DMS114 treated with DMSO at 0.1 percent for 48 hours (cell line): Measurements from ENCODE around the gene ASL.
"Not testable (repeated sequence)": the region's sequence is repeated elsewhere in the genome, so short reads cannot be mapped to it uniquely, and the experiment has no call there.

Experiments used
- DNase-seq: peaks from one replicate; lab custom pipeline; 2025; ENCODE audit not compliant: unreplicated experiment; lab: John Stamatoyannopoulos, UW

Gene ASL

DNA sequence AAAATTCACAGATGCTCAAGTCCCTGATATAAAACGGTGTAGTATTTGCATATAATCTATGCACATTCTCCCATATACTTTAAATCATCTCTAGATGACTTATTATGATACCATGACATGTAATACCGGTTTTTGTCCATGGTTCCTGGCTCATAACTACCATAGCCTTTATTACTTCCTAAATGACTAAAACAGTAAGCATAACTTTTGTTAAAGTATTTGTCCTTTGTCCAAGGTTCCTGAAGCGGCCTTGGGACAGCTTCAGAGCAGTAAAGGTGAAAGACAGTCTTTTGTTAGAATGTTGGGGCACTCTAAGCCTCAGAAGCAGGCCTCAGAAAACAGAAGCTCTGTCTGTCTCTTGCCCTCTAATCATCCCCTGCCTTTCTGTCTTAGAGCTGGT lies 43.0 kb downstream of the ASL start:
- DNase-seq, result no peak

DNA sequence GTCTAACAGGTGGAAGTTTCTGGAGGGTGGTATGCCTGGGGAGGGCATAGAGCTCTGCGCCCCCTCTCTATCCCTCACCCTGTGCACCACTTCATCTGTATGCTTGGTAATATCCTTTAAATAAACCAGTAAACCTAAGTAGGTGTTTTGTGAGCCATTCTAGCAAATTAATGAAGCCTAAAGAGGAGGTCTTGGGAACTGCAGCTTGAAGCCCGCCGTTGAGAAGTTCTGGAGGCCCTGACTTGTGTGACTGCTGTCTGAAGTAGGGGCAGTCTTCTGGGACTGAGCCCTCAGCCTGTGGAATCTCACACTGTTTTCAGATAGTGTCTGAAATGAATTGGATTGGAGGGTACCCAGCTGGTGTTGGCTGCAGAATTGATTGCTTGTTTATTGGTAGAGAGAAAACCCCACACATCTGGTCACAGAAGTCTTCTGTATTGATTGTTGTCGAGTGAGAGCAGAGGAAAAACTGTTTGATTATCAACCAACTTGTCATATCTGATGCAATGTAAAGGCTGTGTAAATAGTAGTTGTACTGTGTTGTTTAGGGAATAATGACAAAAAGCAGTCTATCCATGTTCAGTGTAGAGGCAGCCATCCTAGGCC lies 43.7 kb downstream of the ASL start:
- DNase-seq, result no peak

- DNase-seq, result no peak
Measured at GRCh38 chr7:66123175-66123528, 47.5 kb downstream of the ASL start.

DNA sequence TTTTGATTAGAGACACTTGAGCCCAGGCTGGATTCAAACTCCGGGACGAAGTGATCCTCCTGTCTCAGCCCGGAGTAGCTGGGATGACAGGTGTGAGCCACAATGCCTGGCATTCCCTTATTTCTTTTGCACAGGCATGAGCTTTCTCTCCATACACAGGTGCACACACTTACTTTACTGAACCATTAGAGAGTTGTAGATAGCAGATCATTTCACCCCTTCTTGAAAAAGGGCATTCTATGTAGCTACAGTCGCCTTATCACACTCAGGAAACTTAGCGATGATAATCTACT lies 48.9 kb downstream of the ASL start:
- DNase-seq, result not testable (repeated sequence)

DNA sequence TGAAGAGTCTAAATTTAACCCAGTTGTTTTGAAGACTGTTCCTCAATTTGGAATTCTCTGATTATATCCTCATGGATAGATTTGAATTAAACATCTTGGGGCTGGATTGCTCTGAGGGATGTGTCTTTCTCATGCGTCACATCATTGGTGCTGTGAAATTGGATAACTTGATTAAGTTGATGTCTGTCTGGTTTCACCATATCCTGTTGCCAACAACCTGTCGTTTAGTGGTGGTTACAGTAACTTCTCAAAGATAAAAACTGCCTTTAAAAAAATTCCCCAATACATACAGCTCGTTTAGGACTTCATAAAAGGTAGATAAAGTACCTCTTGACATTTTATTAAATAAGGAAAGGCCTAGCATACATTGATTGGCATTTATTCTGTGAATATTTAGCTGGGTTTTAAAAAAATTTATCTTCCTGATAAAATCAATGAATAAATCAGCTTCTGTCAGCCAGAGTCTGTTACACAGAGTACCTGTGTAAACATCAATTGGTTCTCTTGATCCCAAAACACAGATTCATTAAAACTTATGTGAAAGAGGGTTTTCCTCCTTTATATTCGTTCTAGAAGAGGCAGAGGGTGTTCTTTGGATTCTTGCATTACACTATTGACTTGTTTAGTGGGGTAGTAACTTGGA lies 49.6 kb downstream of the ASL start:
- no peak for DNase-seq

DNA sequence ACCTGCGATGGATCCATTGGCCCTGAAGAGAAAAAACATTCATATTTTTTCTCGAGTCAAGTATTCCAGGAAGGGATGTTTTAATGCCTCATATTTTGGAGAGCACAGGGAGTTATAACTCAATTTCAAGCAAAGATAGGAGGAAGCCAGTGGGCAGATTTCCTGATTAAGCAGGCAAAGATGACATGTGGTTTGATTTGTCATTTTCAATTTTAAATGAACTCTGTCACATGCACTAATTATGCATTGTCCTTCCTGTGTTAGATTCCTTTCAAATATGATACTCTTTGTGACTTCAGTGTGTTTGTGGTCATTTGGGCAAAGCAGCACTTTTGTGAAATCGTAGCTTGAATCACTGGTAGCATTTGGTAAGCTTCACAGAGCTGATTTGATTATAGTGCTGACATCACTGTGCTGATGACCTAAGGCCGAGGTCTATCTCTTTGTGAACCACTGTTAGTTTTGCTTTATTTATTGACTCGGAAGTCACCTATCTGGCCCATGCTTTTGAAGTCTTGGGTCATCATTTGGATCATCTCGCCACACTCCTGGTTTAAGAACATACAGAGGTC lies 50.2 kb downstream of the ASL start:
- DNase-seq, result not testable (repeated sequence)

GRCh38 chr7:66127172-66127571 lies 51.6 kb downstream of the ASL start:
- DNase-seq, result not testable (repeated sequence)

- DNase-seq, result no peak
Measured at GRCh38 chr7:66138994-66139752, 63.6 kb downstream of the ASL start.

GRCh38 chr7:66140924-66141323 lies 65.3 kb downstream of the ASL start:
- DNase-seq, result no peak

- no peak for DNase-seq
Measured at GRCh38 chr7:66142334-66142733, 66.7 kb downstream of the ASL start.

- no peak for DNase-seq
Measured at GRCh38 chr7:66142996-66143395, 67.4 kb downstream of the ASL start.
